Karpas-422 (cell line): ENCODE results near the gene APAF1. TPM values are rescaled to one million over a fixed set of nuclear protein-coding genes. Genes with fewer than 3 reads are reported as not detected.

ENCODE experiments used
- DNase-seq: peaks from one replicate; pipeline ENCODE4 v3.0.0-alpha.2; 2015
- H2AFZ ChIP-seq: fragments of 200-600 bp; sonication (generic); 2 replicates; pipeline ENCODE4 v1.6.1; 2014; ENCODE audit warnings: antibody characterized with exemption, low read length, mixed read lengths
- H3K27ac ChIP-seq: fragments of 200-600 bp; sonication (generic); 2 replicates; pipeline ENCODE4 v1.5.1; 2014; ENCODE audit warnings: mild to moderate bottlenecking, low read length, moderate library complexity
- H3K27me3 ChIP-seq: fragments of 200-600 bp; sonication (generic); 2 replicates; pipeline ENCODE4 v1.6.1; 2014; ENCODE audit warnings: low read length, mixed read lengths
- H3K36me3 ChIP-seq: fragments of 200-600 bp; sonication (generic); 2 replicates; pipeline ENCODE4 v1.6.1; 2014; ENCODE audit warnings: low read length, mixed read lengths; ENCODE audit not compliant: insufficient read depth
- H3K4me1 ChIP-seq: fragments of 200-600 bp; sonication (generic); 2 replicates; pipeline ENCODE4 v1.6.1; 2014; ENCODE audit warnings: mild to moderate bottlenecking, low read length, mixed read lengths
- H3K4me2 ChIP-seq: fragments of 200-600 bp; sonication (generic); 2 replicates; pipeline ENCODE4 v1.6.1; 2014; ENCODE audit warnings: low read length, low read depth, mild to moderate bottlenecking; ENCODE audit not compliant: poor library complexity, severe bottlenecking
- H3K4me3 ChIP-seq: fragments of 200-600 bp; sonication (generic); 2 replicates; pipeline ENCODE4 v1.5.1; 2014; ENCODE audit warnings: mild to moderate bottlenecking, antibody characterized with exemption, low read length, mixed read lengths
- H3K79me2 ChIP-seq: fragments of 200-600 bp; sonication (generic); 2 replicates; pipeline ENCODE4 v1.6.1; 2014; ENCODE audit warnings: mild to moderate bottlenecking, low read length, mixed read lengths
- H3K9ac ChIP-seq: fragments of 200-600 bp; sonication (generic); 2 replicates; pipeline ENCODE4 v1.6.0; 2014; ENCODE audit warnings: low read length
- H3K9me2 ChIP-seq: fragments of 200-600 bp; sonication (generic), shearing (Covaris generic); replicated peaks from 2 replicates; pipeline ENCODE4 v1.6.0; 2014; ENCODE audit warnings: mild to moderate bottlenecking, low read length, moderate library complexity; ENCODE audit not compliant: insufficient read depth
- H3K9me3 ChIP-seq: fragments of 300-700, 200-600 bp; sonication (generic); 2 replicates; pipeline ENCODE4 v1.6.1; 2014; ENCODE audit warnings: low read length, mixed read lengths
- H4K20me1 ChIP-seq: fragments of 200-600 bp; sonication (generic); 2 replicates; pipeline ENCODE4 v1.6.1; 2014; ENCODE audit warnings: mild to moderate bottlenecking, antibody characterized with exemption, low read length, low read depth; ENCODE audit not compliant: insufficient read depth
- total RNA-seq: library from RNA; depleted of rRNA; stranded (reverse); fragments of >200 nt; shearing (Covaris generic); gene quantifications from 2 replicates; pipeline ENCODE4 v1.2.3, GENCODE V29; 2014; ENCODE audit warnings: low replicate concordance

APAF1 gene
- total RNA-seq, 1 experiment from 2014 or later: 63.3 TPM

- no peaks in the 10 kb centered on the region; the same call in 1 of the 2 replicates for H3K79me2 ChIP-seq
- no peak for DNase-seq
- no peaks in the 10 kb centered on the region for H3K9me2 ChIP-seq
- H2AFZ ChIP-seq: no peak overlapping the region
- H3K4me2 ChIP-seq: no peak overlapping the region
- H3K4me3 ChIP-seq: no peak overlapping the region
- H3K9me3 ChIP-seq: no peaks in the 10 kb centered on the region
- H3K27ac ChIP-seq: no peak overlapping the region
- H3K4me1 ChIP-seq: no peaks in the 10 kb centered on the region
- H3K36me3 ChIP-seq: peaks cover 42% of the 10 kb centered on the region
- no peak overlapping the region for H3K9ac ChIP-seq
- H4K20me1 ChIP-seq: no peaks in the 10 kb centered on the region
- no peaks in the 10 kb centered on the region for H3K27me3 ChIP-seq
Measured at GRCh38 chr12:98678946-98679610, 34.0 kb downstream of the APAF1 start.

GRCh38 chr12:98679611-98680005 is 34.5 kb downstream of the APAF1 start:
- Histone ChIP-seq H3K36me3 (peaks cover 40% of the 10 kb centered on the region), H3K79me2 (no peaks in the 10 kb centered on the region; the same call in 1 of the 2 replicates), H3K27me3 (no peaks in the 10 kb centered on the region), H3K4me2 (no peak overlapping the region), H3K27ac (no peak overlapping the region), H3K9me3 (no peaks in the 10 kb centered on the region), H3K4me3 (no peak overlapping the region), H4K20me1 (no peaks in the 10 kb centered on the region), H3K9me2 (no peaks in the 10 kb centered on the region), H3K4me1 (no peaks in the 10 kb centered on the region), H3K9ac (no peak overlapping the region), H2AFZ (no peak overlapping the region)
- DNase-seq: no peak

GRCh38 chr12:98684199-98684598 is 39.1 kb downstream of the APAF1 start:
- no peak overlapping the region for H3K4me2 ChIP-seq
- H3K9me2 ChIP-seq: no peaks in the 10 kb centered on the region
- no peak overlapping the region for H3K4me3 ChIP-seq
- H3K36me3 ChIP-seq: peaks cover 46% of the 10 kb centered on the region; the same call in 1 of the 2 replicates
- H3K27ac ChIP-seq: no peak overlapping the region
- H3K27me3 ChIP-seq: no peaks in the 10 kb centered on the region
- H2AFZ ChIP-seq: no peak overlapping the region
- no peaks in the 10 kb centered on the region for H4K20me1 ChIP-seq
- no peak for DNase-seq
- H3K9ac ChIP-seq: no peak overlapping the region
- no peaks in the 10 kb centered on the region for H3K9me3 ChIP-seq
- no peaks in the 10 kb centered on the region for H3K4me1 ChIP-seq
- H3K79me2 ChIP-seq: no peaks in the 10 kb centered on the region

- H3K4me3 ChIP-seq: no peak overlapping the region
- no peaks in the 10 kb centered on the region for H4K20me1 ChIP-seq
- H3K79me2 ChIP-seq: no peaks in the 10 kb centered on the region
- no peaks in the 10 kb centered on the region for H3K9me2 ChIP-seq
- H3K4me1 ChIP-seq: no peaks in the 10 kb centered on the region
- DNase-seq: no peak
- no peaks in the 10 kb centered on the region for H3K27me3 ChIP-seq
- no peak overlapping the region for H3K27ac ChIP-seq
- H3K9ac ChIP-seq: no peak overlapping the region
- H3K36me3 ChIP-seq: peaks cover 41% of the 10 kb centered on the region; the same call in 1 of the 2 replicates
- no peaks in the 10 kb centered on the region for H3K9me3 ChIP-seq
- H2AFZ ChIP-seq: no peak overlapping the region
- no peak overlapping the region for H3K4me2 ChIP-seq
Measured at GRCh38 chr12:98686603-98687002, 41.5 kb downstream of the APAF1 start.

- DNase-seq: no peak
- no peak overlapping the region for H3K4me2 ChIP-seq
- H3K9me3 ChIP-seq: no peaks in the 10 kb centered on the region
- no peak overlapping the region for H3K9ac ChIP-seq
- H3K79me2 ChIP-seq: peaks cover 23% of the 10 kb centered on the region
- no peaks in the 10 kb centered on the region for H4K20me1 ChIP-seq
- H3K4me3 ChIP-seq: no peak overlapping the region
- H3K27ac ChIP-seq: no peak overlapping the region
- H2AFZ ChIP-seq: no peak overlapping the region
- 0 out of 2 replicates have a peak, but pooled peaks cover 4% of the 10 kb centered on the region for H3K4me1 ChIP-seq
- H3K27me3 ChIP-seq: no peaks in the 10 kb centered on the region
- H3K36me3 ChIP-seq: peaks cover 30% of the 10 kb centered on the region; the same call in 1 of the 2 replicates
- no peaks in the 10 kb centered on the region for H3K9me2 ChIP-seq
Measured at GRCh38 chr12:98691351-98691750, 46.3 kb downstream of the APAF1 start.

GRCh38 chr12:98696036-98696646 is 51.1 kb downstream of the APAF1 start:
- no peak overlapping the region for H3K27ac ChIP-seq
- H3K4me2 ChIP-seq: no peak overlapping the region
- peaks cover 27% of the 10 kb centered on the region for H3K79me2 ChIP-seq
- H3K27me3 ChIP-seq: no peaks in the 10 kb centered on the region
- H3K9ac ChIP-seq: no peak overlapping the region
- no peaks in the 10 kb centered on the region for H3K9me3 ChIP-seq
- peaks cover 31% of the 10 kb centered on the region; the same call in 1 of the 2 replicates for H3K36me3 ChIP-seq
- H3K4me1 ChIP-seq: peaks cover 14% of the 10 kb centered on the region
- H3K4me3 ChIP-seq: no peak overlapping the region
- DNase-seq: no peak
- no peaks in the 10 kb centered on the region for H3K9me2 ChIP-seq
- H4K20me1 ChIP-seq: no peaks in the 10 kb centered on the region
- no peak overlapping the region for H2AFZ ChIP-seq

- DNase-seq: no peak
- H3K36me3 ChIP-seq: peaks cover 37% of the 10 kb centered on the region; the same call in 1 of the 2 replicates
- H3K4me3 ChIP-seq: no peak overlapping the region
- no peak overlapping the region for H3K9ac ChIP-seq
- no peaks in the 10 kb centered on the region for H4K20me1 ChIP-seq
- peaks cover 14% of the 10 kb centered on the region for H3K4me1 ChIP-seq
- no peaks in the 10 kb centered on the region for H3K9me2 ChIP-seq
- no peak overlapping the region for H3K4me2 ChIP-seq
- H3K27ac ChIP-seq: no peak overlapping the region
- H3K9me3 ChIP-seq: no peaks in the 10 kb centered on the region
- H2AFZ ChIP-seq: no peak overlapping the region
- no peaks in the 10 kb centered on the region for H3K27me3 ChIP-seq
- peaks cover 30% of the 10 kb centered on the region for H3K79me2 ChIP-seq
Measured at GRCh38 chr12:98697209-98697608, 52.1 kb downstream of the APAF1 start.

- no peak overlapping the region for H3K4me2 ChIP-seq
- no peaks in the 10 kb centered on the region for H4K20me1 ChIP-seq
- no peaks in the 10 kb centered on the region for H3K9me3 ChIP-seq
- peaks cover 10% of the 10 kb centered on the region for H3K4me1 ChIP-seq
- H2AFZ ChIP-seq: 0 out of 2 replicates have a peak overlapping the region, but pooled peaks have one; percentile 18
- no peak overlapping the region for H3K27ac ChIP-seq
- no peak overlapping the region for H3K4me3 ChIP-seq
- H3K9me2 ChIP-seq: no peaks in the 10 kb centered on the region
- H3K27me3 ChIP-seq: no peaks in the 10 kb centered on the region
- H3K36me3 ChIP-seq: peaks cover 31% of the 10 kb centered on the region; the same call in 1 of the 2 replicates
- H3K79me2 ChIP-seq: peaks cover 23% of the 10 kb centered on the region
- DNase-seq: peak; percentile 88
- H3K9ac ChIP-seq: 0 out of 2 replicates have a peak overlapping the region, but pooled peaks have one; percentile 6
Measured at GRCh38 chr12:98698603-98699463, 53.7 kb downstream of the APAF1 start.
